ENCODE data around the gene L3MBTL3. TPM values are rescaled to one million over a fixed set of nuclear protein-coding genes. Genes with fewer than 3 reads are reported as not detected.

Gene L3MBTL3
- total RNA-seq, 1 experiment from 2014 or later: 3.2 TPM

GRCh38 chr6:130020073-130020906 is 1.9 kb downstream of the L3MBTL3 start:
- peak; percentile 17 for DNase-seq (ENCODE audit: low read depth)
- in situ Hi-C loops (cut with HindIII; ENCODE audit: low pct_unique_long_range_greater_than_20kb, low sequenced_read_pairs): no loop called here

DNA sequence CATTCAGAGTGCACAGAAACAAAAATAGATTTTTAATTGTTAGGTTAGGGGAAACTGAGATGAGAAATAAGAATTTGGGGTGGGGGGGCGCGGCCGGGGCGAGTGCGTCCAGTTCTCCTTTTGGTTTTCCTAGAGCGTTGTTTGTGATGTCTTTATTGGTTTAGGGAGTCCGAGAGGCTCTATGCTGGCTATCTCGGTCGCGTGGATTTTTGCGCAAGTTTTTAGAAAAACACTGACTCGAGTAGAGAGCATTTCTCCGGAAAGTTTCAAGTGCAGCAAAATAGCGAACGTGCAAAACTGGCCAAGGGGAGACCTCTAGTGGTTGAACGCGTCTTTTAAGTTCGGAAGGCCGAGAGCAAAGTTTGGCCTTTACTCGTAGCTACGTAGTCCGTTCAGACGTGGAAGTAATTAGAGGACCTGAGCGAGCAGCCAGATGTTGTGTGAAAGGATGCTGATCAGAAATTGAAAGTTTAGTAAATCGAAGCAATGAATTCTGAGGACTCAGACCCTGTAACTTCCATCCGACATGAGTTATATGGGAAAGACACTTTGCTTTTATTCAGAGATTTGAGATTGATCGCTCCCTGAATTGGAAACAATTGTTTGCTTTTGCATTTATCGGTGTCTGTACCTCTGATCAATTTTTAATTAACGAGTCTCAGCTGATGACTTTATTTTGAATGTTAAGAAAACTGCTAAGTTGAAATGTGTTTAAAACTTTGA is 2.7 kb downstream of the L3MBTL3 start:
- in situ Hi-C loops (cut with HindIII; ENCODE audit: low pct_unique_long_range_greater_than_20kb, low sequenced_read_pairs): no loop called here
- DNase-seq (ENCODE audit: low read depth): peak; percentile 73

- DNase-seq (ENCODE audit: low read depth): no peak
- in situ Hi-C loops (cut with HindIII; ENCODE audit: low pct_unique_long_range_greater_than_20kb, low sequenced_read_pairs): no loop called here
Observed at GRCh38 chr6:130026859-130027258, 8.5 kb downstream of the L3MBTL3 start.

- in situ Hi-C loops (cut with HindIII; ENCODE audit: low pct_unique_long_range_greater_than_20kb, low sequenced_read_pairs): no loop called here
Observed at GRCh38 chr6:130027948-130028347, 9.6 kb downstream of the L3MBTL3 start.

DNA sequence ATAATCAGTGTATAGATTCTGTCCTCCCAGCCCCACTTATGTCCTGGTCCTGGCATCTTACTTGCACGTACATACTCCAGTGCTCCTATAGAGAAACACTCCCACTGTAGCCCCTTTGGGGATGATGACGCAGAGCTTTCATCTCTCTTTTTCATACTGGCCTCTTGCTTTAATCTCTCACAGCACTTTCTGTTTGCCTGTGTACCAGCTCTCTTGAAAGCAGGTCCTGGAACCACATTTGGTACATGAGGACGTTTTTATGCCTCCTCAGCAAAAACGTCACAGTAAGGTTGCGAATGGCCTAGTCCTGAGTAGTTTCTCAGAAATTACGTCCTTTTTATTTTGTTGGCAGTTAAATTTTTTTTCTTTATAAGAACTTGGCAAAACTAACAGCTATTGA is 10.8 kb downstream of the L3MBTL3 start:
- DNase-seq (ENCODE audit: low read depth): no peak
- in situ Hi-C loops (cut with HindIII; ENCODE audit: low pct_unique_long_range_greater_than_20kb, low sequenced_read_pairs): no loop called here

More at GRCh38 chr6:130027948-130028347, 9.6 kb downstream of the L3MBTL3 start:
- no peak for DNase-seq (ENCODE audit: low read depth)

- in situ Hi-C loops (cut with HindIII; ENCODE audit: low pct_unique_long_range_greater_than_20kb, low sequenced_read_pairs): no loop called here
Observed at GRCh38 chr6:130032758-130033340, 14.5 kb downstream of the L3MBTL3 start.

DNA sequence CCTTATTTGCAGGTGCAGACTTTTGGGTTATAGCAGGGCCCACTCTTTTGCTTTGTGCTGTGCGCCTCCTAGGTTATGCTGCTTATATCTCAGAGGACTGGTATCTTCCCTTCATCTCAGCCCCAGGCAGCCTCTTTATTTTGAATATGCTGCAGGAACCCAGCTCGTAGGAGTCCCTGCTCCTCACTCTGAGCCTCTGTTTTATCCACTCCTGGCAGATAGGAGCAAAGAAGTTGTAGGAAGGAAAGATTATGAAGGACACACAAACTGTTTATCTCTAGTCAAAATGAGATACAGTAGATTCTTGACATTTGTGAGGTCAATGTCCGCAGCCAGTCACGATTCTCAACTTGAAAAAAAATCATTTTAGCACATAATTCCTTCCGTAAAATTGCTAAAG is 15.6 kb downstream of the L3MBTL3 start:
- no peak for DNase-seq (ENCODE audit: low read depth)
- in situ Hi-C loops (cut with HindIII; ENCODE audit: low pct_unique_long_range_greater_than_20kb, low sequenced_read_pairs): no loop called here

More at GRCh38 chr6:130032758-130033340, 14.5 kb downstream of the L3MBTL3 start:
- no peak for DNase-seq (ENCODE audit: low read depth)

DNA sequence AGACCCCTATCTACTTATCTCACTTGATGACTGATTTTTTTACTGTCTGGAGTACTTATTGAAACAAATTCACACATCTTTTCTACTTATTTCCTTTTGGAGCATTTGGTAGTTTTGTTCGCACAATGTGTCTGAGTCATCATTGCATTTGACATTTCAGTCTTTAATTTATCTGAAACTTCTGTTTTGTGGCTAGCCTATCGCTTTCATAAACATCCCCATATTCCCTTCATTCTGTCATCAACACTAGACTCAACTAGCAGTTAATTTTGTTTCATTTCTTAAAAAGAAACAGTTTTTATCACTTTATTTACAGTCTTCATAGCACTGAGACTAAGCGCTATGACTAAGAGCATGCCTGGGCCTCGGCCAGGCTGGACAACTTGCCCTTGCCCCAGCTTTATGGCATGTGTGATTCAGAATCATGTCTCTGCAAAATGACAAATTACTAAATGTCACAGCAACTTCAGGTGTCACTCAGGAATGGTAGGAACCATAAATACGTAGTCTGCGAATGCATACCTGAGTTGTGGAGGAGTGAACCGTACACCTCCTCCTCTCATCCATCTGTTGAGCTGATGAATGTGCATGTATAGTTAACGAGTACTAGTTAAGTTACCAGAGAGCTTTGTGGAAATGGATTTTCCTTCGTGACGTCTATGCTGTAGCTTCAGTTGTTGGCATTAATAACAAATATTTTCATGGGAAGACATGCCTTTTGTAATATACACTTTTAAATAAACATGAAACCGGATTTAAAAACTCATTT is 16.2 kb downstream of the L3MBTL3 start:
- DNase-seq (ENCODE audit: low read depth): peak; percentile 14
- in situ Hi-C loops (cut with HindIII; ENCODE audit: low pct_unique_long_range_greater_than_20kb, low sequenced_read_pairs): no loop called here

DNA sequence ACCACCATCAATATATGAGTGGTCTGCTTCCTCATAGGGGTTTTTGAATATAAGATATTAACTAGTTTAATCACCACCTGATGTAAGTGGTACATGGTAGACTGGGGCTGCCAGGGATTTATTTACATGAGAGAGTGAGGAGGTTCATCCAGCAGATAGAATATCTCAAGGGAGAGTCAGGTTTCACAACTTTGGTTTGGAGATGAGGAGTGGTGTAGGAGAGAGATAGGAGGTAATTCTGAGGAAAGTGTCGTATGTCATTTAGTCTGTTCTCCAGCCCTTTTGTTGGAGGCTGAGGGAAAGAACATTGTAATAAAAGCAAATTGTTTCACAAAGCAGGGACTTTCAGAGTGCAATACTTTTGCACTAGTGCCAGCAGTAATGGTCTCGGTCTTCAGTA is 16.8 kb downstream of the L3MBTL3 start:
- DNase-seq (ENCODE audit: low read depth): no peak
- in situ Hi-C loops (cut with HindIII; ENCODE audit: low pct_unique_long_range_greater_than_20kb, low sequenced_read_pairs): no loop called here

DNA sequence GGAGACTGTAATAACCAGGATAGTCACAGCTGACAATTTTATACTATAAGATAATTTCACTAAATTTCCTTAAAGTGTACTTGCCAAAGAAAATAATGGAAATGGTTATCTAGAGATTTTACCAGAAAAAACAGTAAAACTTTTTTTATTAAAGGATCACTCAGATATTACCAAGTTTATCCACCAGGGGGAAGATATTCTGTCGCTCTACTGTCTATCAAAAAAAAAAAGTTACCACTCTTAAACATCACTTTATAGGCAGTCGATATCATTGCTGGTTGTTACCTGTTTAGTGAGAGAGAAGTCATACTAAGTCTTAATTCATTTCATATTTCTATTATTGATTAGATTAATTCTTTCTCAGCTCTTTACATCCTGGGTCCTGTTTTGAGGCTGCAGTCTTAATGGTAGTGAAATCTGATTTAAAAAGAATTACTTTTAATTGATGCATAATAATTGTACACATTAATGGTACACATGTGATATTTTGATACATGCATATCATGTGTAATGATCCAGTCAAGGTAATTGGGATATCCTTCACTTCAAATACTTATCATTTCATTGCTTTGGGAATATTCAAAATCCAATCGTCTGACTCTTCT is 18.9 kb downstream of the L3MBTL3 start:
- peak; percentile 11 for DNase-seq (ENCODE audit: low read depth)
- in situ Hi-C loops (cut with HindIII; ENCODE audit: low pct_unique_long_range_greater_than_20kb, low sequenced_read_pairs): no loop called here

GRCh38 chr6:130041594-130041993 is 23.2 kb downstream of the L3MBTL3 start:
- DNase-seq (ENCODE audit: low read depth): no peak
- in situ Hi-C loops (cut with HindIII; ENCODE audit: low pct_unique_long_range_greater_than_20kb, low sequenced_read_pairs): no loop called here

DNA sequence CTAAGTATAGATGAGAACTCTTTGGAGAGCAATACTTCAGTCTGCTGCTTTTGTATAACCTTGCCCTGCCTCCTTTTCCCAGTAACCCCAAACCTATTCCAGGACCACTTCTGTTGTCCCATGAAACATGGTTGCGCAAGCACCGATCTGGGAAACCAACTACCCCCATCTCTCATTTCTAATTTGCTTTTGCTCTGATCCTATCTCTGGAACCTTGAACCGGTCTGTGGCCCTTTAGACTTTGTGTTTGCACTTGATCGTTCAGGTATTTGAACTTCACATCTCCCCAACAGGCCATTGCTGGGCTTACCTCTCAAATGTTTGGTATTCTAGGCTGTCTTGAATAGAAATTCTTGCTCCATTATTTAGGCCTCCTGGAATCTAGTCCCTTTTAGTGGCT is 25.0 kb downstream of the L3MBTL3 start:
- in situ Hi-C loops (cut with HindIII; ENCODE audit: low pct_unique_long_range_greater_than_20kb, low sequenced_read_pairs): no loop called here
- no peak for DNase-seq (ENCODE audit: low read depth)

DNA sequence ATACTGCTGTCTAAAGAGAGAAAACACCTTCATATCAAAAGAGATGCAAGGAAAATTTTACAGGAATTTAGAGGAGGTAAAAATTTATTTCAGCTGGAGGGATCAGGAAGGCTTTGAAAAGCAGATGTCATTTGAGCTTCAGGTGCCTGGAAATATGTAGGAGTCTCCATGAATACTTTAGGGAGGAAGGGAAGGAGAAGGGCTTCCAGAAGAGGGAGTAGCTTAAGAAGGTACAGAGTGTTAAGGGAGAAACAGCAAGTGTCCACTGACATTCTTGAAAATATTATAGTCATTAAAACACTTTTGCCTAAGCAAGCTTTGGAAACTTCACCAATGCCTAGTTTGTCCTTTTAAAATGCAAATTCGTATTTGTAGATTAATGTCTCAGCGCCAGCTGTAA is 27.2 kb downstream of the L3MBTL3 start:
- in situ Hi-C loops (cut with HindIII; ENCODE audit: low pct_unique_long_range_greater_than_20kb, low sequenced_read_pairs): no loop called here
- DNase-seq (ENCODE audit: low read depth): no peak

DNA sequence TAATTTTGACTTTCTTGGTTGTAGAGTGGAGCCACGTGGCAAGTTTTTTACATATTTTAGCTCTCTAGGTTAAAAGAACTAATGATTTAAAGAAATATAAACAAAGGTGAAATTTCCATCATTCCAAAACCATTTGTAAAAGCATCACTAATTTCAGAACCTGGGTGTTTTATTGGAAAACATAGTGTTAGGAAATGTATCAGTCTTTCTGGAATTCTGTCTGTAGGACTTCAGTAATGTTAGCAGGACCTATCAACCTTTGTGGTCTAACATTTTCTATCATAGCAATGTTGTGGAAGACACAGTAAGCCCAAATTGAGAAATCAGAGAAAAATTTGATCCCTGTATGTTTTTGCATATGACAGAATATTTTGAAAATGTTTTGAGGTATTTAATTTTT is 28.3 kb downstream of the L3MBTL3 start:
- in situ Hi-C loops (cut with HindIII; ENCODE audit: low pct_unique_long_range_greater_than_20kb, low sequenced_read_pairs): no loop called here
- DNase-seq (ENCODE audit: low read depth): no peak

GRCh38 chr6:130047088-130047995 is 29.0 kb downstream of the L3MBTL3 start:
- in situ Hi-C loops (cut with HindIII; ENCODE audit: low pct_unique_long_range_greater_than_20kb, low sequenced_read_pairs): no loop called here
- no peak for DNase-seq (ENCODE audit: low read depth)

DNA sequence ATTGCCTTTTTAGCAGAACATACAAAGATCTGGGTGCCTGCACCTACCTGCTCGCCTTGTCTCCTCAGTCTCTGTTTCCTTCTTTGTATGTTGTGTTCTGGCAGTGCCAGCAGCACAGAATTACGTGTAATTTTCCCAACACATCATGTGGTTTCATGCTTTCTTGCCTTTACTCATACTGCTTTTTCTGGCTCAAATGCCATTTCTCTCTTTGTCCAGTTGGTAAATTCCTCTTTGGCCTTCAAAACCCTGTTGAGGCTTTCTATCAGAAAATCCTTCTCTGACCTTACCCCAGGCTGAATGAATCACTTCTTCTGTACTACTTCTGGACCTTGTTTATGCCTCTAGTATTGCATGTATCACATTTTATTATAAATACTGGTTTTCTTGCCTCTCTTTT is 31.8 kb downstream of the L3MBTL3 start:
- in situ Hi-C loops (cut with HindIII; ENCODE audit: low pct_unique_long_range_greater_than_20kb, low sequenced_read_pairs): no loop called here
- no peak for DNase-seq (ENCODE audit: low read depth)

GRCh38 chr6:130054725-130055124 is 36.3 kb downstream of the L3MBTL3 start:
- in situ Hi-C loops (cut with HindIII; ENCODE audit: low pct_unique_long_range_greater_than_20kb, low sequenced_read_pairs): no loop called here
- no peak for DNase-seq (ENCODE audit: low read depth)
